NCI-H524 (cell line): Measurements from ENCODE around the gene TOMM40.
"Not testable (repeated sequence)": the region's sequence is repeated elsewhere in the genome, so short reads cannot be mapped to it uniquely, and the experiment has no call there.

ENCODE experiments used
- DNase-seq, 2 experiments: peaks; one replicate each; lab custom pipeline; 2025; lab: John Stamatoyannopoulos, UW

TOMM40 gene

DNA sequence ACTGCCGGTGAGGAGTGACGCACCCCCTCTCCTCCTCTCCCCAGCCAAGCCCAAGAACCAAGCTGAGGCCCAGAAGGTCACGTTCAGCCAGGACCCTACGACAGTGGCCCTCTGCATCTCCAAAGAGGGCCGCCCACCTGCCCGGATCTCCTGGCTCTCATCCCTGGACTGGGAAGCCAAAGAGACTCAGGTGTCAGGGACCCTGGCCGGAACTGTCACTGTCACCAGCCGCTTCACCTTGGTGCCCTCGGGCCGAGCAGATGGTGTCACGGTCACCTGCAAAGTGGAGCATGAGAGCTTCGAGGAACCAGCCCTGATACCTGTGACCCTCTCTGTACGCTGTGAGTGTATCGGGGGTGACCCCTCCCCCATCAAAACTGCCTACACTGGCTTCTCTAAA is 19.2 kb upstream of the TOMM40 start:
- DNase-seq = no peak

DNA sequence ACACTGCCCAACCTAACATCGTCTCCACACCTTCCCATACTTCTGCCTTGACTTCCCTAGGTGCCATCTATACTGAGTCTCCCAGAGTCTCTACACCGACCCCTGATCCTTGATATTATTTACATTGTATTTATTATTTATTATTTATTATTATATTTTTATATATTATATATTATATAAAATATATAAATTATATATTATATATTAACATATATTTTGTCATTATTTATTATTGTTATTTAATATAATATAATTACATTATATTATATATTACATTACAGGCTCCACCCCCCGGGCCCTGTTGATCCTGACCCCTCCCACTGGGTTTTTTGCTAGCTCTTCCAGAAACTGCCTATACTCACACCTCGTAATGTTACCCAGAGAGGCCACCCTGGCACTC is 18.4 kb upstream of the TOMM40 start:
- no peak for DNase-seq

DNA sequence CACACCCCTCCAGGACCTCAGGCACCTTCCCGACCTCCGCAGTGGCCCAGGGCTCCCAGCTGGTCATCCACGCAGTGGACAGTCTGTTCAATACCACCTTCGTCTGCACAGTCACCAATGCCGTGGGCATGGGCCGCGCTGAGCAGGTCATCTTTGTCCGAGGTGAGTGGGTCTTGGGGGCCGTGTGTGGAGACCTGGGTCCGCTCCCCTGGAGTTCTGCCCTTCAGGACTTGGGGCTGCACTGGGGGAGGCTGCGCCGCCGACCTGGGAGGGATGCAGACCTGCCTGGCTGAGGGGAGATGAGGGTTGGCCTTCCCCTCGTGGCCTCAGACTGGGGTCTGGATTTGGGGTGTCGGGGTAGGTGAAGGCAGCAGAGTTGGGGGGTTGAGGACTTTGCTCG is 16.7 kb upstream of the TOMM40 start:
- DNase-seq = no peak

DNA sequence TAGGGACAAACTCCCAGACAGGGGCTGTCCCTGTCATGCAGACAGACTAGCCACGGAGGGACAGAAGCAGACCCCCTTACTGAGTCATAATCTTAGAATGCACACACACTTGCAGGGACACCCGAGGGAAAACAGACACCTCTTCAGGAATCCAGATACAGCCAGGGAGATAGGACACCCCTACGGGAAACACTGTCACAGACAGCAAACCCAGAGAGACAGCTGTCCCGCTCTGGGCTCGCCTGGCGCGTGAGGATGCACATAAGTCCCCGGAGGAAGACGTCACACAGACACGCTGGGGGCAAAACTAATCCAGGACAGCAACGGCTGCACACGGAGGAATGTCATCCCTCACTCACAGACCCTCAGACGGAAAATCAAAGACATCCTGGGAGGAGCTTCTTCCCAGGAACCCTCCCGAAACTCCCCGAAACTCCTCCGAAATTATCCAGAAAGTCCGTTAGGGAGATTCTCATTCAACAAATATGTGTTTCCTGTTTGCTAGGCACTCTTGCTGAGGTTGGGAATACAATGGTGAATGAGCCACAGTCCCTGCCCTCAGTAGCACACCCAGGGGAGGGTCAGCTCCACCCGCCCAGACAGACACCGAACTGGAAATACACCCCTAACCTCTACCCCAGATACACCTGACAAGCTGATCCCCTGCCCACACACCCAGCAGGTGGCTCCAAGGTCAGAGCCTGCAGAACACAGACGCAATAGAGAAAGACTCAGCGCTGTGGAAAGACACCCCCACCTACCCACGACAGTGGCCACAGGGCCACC is 15.2 kb upstream of the TOMM40 start:
- DNase-seq = no peak

DNA sequence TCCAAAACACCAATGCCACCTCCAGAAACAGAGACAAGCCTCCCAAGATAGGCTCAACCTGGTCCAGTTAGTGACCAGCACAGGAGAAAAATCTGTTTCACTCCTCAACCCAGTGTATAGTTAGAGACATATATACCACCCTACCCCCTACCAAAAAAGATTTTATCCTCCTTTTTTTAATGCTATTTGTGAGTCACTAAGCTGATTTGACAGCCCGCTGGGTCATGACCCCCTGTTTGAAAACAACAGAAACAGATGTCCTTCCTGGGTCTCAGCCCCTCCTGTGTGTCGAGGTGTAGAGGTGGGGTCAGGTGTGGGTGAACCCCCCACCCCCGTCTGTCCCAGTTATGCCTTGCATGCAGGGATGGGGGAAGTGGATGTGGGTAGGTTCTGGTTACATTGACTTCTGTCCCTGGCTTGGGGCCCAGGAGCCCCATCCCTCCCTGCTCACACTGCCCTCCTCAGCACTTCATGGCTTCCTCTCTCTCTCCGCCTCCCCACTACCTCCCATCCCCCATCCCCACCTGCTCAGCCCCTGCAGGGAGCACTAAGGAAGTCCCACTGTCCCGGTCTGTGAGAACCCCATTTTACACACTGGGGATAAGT is 14.0 kb upstream of the TOMM40 start:
- DNase-seq = peak in 1 of 2 experiments; percentile 23

DNA sequence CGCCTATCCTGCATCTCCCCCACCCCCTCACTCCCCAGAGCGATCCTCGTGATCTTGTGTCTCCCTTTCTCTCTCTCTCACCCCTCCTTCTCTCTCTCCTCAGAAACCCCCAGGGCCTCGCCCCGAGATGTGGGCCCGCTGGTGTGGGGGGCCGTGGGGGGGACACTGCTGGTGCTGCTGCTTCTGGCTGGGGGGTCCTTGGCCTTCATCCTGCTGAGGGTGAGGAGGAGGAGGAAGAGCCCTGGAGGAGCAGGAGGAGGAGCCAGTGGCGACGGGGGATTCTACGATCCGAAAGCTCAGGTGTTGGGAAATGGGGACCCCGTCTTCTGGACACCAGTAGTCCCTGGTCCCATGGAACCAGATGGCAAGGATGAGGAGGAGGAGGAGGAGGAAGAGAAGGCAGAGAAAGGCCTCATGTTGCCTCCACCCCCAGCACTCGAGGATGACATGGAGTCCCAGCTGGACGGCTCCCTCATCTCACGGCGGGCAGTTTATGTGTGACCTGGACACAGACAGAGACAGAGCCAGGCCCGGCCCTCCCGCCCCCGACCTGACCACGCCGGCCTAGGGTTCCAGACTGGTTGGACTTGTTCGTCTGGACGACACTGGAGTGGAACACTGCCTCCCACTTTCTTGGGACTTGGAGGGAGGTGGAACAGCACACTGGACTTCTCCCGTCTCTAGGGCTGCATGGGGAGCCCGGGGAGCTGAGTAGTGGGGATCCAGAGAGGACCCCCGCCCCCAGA is 12.8 kb upstream of the TOMM40 start:
- DNase-seq = no peak

DNA sequence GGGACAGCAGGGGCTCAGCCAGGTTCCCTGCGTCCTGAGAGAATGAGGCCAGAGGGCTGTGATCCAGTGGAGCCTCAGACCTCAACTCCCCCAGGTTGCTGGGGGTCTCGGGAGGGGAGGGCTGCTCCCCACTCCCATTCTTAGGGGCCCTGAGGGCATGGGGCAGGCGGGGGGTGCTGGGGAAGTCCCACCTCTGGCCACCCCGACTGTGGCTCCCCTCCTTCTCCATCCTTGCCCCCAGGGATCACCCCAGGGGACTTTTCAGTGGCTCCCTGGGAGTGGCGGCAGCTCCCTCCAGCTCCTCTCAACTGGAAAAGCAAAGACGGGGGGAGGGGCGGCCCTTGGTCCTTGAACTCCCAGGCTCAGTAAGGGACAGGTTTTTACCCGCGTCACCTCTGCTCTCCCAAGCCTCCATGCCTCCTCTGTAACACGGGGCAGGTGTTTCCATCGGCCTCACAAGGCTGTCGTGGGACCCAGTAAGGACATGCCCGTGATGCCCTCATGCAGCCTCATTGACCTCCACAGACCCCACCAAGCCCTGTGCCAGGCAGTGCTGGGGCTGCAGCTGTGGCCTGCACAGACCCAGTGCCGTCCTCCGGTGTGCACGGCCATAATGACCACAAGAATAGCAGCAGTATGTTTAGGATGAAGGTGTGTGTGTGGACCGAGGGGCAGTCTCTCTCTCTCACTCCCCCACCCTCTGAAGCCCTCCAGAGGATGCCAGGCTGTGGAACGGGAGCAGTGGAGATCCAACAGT is 11.6 kb upstream of the TOMM40 start:
- no peak for DNase-seq

DNA sequence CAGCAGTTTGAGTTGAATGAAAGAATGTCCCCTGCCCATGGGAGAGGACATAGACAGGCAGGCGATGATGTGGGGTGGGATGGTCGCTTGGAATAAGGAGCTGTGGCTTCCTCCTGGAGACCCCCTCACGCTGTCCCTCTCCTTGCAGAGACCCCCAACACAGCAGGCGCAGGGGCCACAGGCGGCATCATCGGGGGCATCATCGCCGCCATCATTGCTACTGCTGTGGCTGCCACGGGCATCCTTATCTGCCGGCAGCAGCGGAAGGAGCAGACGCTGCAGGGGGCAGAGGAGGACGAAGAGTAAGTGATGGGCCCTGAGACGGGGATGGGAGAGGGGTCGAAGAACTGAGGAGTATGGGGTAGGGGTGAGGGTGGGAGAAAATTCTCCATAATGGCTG is 9.0 kb upstream of the TOMM40 start:
- DNase-seq = no peak

DNA sequence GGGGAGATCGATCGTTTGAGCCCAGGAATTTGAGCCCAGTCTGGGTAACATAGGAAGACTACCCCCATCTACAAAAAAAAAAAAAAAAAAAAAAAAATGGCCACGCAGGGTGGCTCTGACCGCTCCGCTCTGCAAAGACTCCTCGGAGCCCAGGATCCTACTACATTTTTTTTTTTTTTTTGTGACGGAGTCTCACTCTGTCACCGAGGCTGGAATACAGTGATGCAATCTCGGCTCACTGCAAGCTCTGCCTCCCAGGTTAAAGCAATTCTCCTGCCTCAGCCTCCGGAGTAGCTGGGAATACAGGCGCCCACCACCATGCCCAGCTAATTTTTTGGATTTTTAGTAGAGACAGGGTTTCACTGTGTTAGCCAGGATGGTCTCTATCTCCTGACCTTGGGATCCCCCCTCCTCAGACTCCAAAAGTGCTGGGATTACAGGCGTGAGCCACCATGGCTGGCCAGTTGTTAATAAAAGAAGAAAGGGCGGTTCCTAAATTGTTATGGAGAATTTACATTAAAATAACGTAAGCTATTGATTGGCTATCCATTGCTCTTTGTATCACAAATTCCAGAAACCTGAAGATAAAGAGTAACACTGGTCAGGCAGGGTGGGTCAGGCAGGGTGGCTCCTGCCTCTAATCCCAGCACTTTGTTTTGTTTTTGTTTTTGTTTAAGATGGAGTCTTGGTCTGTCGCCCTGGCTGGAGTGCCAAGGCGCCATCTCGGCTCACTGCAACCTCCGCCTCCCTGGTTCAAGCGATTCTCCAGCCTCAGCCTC is 8.2 kb upstream of the TOMM40 start:
- not testable (repeated sequence) for DNase-seq

DNA sequence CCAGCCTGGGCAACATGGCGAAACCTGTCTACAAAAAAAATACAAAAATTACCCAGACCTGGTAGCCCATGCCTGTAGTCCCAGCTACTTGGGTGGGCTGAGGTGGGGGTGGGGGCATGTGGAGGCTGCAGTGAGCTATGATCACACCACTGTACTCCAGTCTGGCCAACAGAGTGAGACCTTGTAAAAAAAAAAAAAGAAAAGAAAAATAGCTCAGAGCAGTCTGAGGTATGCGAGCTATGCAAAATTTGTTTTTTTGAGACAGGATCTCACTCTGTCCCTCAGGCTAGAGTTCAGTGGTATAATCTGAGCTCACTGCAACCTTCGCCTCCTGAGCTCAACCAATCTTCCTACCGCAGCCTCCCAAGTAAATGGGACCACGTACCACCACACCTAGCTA is 7.1 kb upstream of the TOMM40 start:
- DNase-seq = no peak

DNA sequence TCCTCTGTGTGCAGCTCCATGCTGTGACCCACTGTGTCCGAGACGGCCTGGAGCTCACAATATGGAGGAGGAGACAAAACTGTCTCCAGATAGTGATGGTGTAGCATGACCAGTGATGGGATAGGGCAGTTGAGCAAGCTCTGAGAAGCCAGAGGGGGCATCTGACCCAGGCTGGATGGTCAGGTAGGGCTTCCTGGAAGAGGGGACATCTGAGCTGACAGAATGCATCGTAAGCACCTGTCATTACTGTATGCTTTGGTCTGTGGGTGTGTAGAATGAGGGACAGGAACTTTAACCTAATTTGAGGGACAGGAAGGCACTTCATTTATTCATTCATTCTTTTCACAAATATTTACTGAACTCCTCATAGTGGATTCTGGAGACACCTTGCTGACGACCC is 6.5 kb upstream of the TOMM40 start:
- no peak for DNase-seq

DNA sequence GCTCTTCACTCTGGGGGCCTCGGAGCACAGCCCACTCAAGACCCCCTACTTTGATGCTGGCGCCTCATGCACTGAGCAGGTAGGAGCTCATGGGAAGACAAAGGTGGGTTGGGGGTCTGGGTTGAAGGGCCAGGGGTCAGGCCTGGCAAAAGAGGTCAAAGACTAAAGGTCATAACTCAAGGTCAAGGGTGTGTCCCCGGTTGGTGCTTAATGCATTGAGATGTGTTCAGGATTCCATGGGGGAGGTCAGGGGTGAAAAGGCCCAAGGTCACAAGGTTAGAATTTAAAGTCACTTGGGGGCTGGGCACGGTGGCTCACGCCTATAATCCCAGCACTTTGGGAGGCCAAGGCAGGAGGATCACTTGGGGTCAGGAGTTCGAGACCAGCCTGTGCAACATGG is 4.9 kb upstream of the TOMM40 start:
- DNase-seq = no peak

DNA sequence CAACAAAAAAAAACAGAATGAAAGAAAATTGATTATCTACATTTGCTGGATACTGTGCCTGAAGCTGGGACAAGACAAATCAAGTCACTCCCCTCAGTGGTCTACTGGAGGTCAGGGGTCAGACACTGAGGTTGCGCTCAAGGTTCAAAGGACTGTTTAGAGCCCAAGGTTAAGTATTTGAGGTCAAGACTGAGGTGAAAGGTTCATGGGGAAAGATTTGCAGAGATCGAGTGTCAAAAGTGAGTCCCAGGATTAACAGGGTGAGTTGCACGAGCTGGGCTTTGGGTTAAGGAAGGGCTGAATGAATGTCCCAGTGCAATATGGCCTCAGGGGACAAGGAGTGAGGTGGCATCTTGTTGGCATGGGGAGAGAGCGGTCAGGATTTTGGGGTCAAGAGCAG is 3.4 kb upstream of the TOMM40 start:
- no peak for DNase-seq

DNA sequence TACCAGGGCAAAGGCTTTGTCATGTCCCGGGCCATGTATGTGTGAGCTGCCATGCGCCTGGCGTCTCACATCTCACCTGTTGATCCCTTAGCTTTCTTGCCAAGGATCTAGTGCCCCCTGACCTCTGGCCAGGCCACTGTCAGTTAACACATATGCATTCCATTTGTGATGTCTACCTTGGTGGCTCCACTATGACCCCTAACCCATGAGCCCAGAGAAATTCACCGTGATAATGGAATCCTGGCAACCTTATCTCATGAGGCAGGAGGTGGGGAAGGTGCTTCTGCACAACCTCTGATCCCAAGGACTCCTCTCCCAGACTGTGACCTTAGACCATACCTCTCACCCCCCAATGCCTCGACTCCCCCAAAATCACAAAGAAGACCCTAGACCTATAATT is 2.7 kb upstream of the TOMM40 start:
- not testable (repeated sequence) for DNase-seq

DNA sequence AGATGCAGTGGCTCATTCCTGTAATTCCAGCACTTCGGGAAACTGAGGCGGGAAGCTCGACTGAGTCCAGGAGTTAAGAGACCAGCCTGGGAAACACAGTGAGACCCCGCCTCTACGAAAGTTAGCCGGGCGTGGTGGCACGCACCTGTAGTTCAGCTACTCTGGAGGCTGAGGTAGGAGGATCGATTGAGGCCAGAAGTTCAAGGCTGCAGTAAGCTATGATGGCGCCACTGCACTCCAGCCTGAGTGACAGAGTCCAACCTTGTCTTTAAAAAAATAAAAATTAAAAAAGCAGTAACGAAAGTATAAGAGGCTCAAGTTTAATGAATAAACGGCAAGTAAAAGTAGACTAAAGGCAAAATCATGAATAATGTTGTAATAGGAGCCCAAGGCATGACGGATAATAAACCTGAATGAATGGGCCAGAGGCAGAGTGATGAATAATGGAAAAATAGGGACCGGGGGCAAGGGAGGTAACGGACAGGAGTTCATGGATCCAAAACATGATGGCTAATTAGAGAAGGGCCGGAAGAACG is 1.2 kb upstream of the TOMM40 start:
- no peak for DNase-seq

DNA sequence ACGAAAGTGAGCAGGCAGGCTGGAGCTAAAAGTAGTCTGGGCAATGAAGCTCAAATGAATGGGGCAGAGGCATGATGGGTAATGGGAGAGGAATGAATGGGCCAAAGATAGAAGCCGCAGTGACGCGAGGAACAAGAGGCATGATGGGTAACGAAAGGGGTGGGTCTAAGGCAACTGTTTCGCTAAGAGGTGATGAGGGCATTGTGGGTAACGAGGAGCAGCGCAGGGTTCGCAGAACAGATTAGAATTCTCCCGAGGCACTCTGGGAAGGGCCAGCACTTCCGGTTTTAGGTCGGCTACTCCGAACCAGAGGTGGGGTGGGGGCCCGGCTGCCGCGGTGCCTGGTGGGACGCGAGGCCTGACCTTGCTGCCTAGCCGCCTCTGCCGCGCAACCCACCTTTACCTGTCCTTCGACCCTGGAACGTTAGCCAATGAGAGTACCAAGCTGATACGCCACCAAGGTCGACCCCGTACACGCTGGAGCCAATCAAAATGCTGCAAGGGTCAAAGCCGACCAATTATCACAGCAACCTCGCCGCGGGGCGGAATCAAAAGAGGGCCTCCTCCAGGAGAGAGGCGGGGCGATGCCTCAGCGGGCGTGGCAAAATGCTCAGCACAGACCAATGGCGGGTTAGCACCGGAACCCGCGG is 563 bp upstream of the TOMM40 start:
- peak; percentile 100 for DNase-seq

DNA sequence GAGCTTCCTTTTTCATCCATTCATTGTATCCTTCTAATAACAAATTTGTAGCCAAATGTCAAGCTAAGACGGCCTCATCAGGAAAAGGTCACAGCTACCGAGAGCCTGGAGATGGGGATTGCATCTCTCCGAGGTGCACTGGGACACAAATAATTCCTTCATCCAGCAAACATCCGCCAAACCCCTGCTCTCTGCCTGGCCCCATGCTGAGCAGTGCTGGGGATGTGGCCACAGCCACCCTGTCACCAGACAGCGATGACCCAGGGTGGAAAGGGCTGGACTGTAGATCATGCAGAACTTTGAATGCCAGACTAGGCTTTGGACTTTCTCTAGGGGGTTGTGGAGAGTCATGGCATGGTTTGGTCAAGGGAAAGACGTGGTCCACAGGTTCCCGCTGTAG is 1.9 kb downstream of the TOMM40 start:
- DNase-seq = no peak

DNA sequence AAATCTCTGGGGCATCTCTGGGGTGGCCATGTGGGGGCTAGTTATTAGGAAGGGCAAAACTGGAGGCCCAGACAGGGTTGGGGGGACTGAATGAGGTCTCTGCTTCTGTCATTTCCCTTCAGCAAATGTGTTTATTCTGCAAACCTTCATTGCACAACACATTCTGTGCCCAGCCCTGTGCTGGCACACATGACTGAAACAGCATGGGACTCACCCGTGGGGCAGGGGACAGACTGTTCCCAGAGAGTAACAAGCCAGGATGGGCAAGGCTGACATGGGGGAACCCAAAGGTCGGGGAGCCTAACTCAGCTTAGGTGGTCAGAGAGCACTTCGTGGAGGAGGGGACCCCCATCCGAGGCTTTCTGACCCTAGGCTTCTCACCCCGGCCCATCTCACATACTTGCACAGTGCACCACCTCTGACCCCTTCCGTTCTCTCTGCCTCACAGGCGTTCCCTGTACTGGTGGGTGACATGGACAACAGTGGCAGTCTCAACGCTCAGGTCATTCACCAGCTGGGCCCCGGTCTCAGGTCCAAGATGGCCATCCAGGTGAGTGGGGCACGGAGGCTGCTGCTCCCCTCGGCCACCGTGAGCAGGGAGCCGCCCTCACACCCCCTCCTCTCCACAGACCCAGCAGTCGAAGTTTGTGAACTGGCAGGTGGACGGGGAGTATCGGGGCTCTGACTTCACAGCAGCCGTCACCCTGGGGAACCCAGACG is 2.4 kb downstream of the TOMM40 start:
- no peak for DNase-seq

DNA sequence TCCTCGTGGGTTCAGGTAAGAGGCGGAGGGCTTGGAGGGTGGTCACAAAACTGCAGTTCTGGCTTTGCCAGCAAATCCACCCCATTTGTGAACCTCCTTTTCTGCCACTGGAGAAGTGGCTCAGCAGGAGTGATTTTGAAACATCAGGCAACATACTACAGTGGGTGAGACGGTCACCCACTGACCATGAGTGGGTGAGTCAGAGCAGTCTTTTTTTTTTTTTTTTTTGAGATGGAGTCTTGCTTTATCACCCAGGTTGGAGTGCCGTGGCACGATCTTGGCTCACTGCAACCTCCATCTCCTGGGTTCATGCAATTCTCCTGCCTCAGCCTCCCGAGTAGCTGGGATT is 3.0 kb downstream of the TOMM40 start:
- no peak for DNase-seq

DNA sequence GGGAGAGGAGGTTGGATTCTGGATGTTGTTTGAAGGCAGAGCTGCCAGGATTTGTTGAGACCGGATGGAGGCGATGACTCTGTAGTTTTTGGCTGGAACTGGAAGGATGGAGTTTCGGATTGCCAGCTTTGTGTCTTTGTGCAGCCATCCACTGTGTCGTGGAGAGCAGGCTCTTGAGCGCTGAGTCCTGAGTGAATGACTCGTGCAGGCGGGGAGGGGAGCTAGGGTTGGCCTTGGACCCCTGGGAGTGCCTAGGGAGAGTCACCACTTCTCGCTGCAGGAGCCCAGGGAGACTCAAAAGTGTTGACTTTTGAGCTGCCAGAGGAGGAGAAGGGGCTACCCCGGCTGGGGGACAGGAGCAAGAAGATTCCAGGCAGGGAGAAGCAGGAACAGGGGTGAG is 3.9 kb downstream of the TOMM40 start:
- DNase-seq = no peak
